ENCODE data around the gene EFHC2. TPM values are rescaled to one million over a fixed set of nuclear protein-coding genes. Genes with fewer than 3 reads are reported as not detected.

Gene EFHC2
- polyA plus RNA-seq, 1 of the 3 experiments (the other 2 are of a cell fraction): 0.03 TPM

GRCh38 chrX:44349561-44349960 lies 6.1 kb upstream of the EFHC2 start (continued):
- TF ChIP-seq USF2 (IDR thresholded peaks at IDR 0.05; ENCODE audit: borderline replicate concordance, low read depth, low read length): no peak
- TF ChIP-seq RFX5 (IDR thresholded peaks at IDR 0.05; ENCODE audit: low read length): no peak
- TF ChIP-seq REST (IDR thresholded peaks at IDR 0.05; ENCODE audit: low read depth, low read length): no peak

- Histone ChIP-seq H3K36me3 (replicated peaks in 1 of 2; ENCODE audit: control insufficient read depth in 1 of 2, insufficient read depth in 2 of 2, low read length in 1 of 2) (no peaks in the 10 kb centered on the region), H3K4me2 (no peak overlapping the region), H2AFZ (ENCODE audit: low read depth) (no peak overlapping the region), H3K9ac (no peak overlapping the region), H3K9me2 (no peaks in the 10 kb centered on the region), H3K9me3 (no peaks in the 10 kb centered on the region), H4K20me1 (ENCODE audit: insufficient read depth) (no peaks in the 10 kb centered on the region), H3F3A (replicated peaks; ENCODE audit: insufficient read depth) (no peaks in the 10 kb centered on the region), H3K27ac (ENCODE audit: low read depth in 2 of 2, low read length in 1 of 2) (no peak overlapping the region), H3K79me2 (ENCODE audit: insufficient read depth) (no peaks in the 10 kb centered on the region), H3K27me3 (ENCODE audit: insufficient read depth) (peaks cover 7% of the 10 kb centered on the region), H3K4me1 (ENCODE audit: control insufficient read depth in 1 of 2, insufficient read depth in 2 of 2, low read depth in 1 of 2, low read length in 1 of 2) (no peaks in the 10 kb centered on the region), H3K4me3 (ENCODE audit: low read depth in 2 of 2, low read length in 1 of 2) (no peak overlapping the region)
- ChIA-PET POLR2A (no interaction called here), CTCF (no interaction called here)
- TF ChIP-seq YY1 (IDR thresholded peaks at IDR 0.05; ENCODE audit: low read depth) (no peak), MEF2A (IDR thresholded peaks at IDR 0.05; ENCODE audit: borderline replicate concordance, low read depth) (no peak)
- WGBS (ENCODE audit: low lambda C conversion rate): 39% methylated on average over 7 of the region's 7 CpGs
- DNase-seq: no peak
Measured at GRCh38 chrX:44344687-44345086, 1.2 kb upstream of the EFHC2 start.

- WGBS (ENCODE audit: low lambda C conversion rate): 59% methylated on average over 16 of the region's 16 CpGs
- H3K9me3 ChIP-seq: no peaks in the 10 kb centered on the region
- DNase-seq: no peak
- H3K27me3 ChIP-seq (ENCODE audit: insufficient read depth): peaks cover 7% of the 10 kb centered on the region
- H3K79me2 ChIP-seq (ENCODE audit: insufficient read depth): no peaks in the 10 kb centered on the region
- H3K4me2 ChIP-seq: no peak overlapping the region
- no peak overlapping the region for H3K9ac ChIP-seq
- H2AFZ ChIP-seq (ENCODE audit: low read depth): no peak overlapping the region
- H4K20me1 ChIP-seq (ENCODE audit: insufficient read depth): no peaks in the 10 kb centered on the region
- no peaks in the 10 kb centered on the region for H3K4me1 ChIP-seq (ENCODE audit: control insufficient read depth in 1 of 2, insufficient read depth in 2 of 2, low read depth in 1 of 2, low read length in 1 of 2)
- no peaks in the 10 kb centered on the region for H3K36me3 ChIP-seq (replicated peaks in 1 of 2; ENCODE audit: control insufficient read depth in 1 of 2, insufficient read depth in 2 of 2, low read length in 1 of 2)
- no peak overlapping the region for H3K4me3 ChIP-seq (ENCODE audit: low read depth in 2 of 2, low read length in 1 of 2)
- ChIA-PET CTCF (no interaction called here), POLR2A (no interaction called here)
- no peak overlapping the region for H3K27ac ChIP-seq (ENCODE audit: low read depth in 2 of 2, low read length in 1 of 2)
- no peaks in the 10 kb centered on the region for H3K9me2 ChIP-seq
- H3F3A ChIP-seq (replicated peaks; ENCODE audit: insufficient read depth): no peaks in the 10 kb centered on the region
- TF ChIP-seq FOXJ3 (CRISPR knock-in tag; IDR thresholded peaks at IDR 0.05) (no peak), CTCF (IDR thresholded peaks at IDR 0.05) (no peak), MXI1 (IDR thresholded peaks at IDR 0.05; ENCODE audit: low read depth, low read length) (no peak), GABPA (IDR thresholded peaks at IDR 0.05; ENCODE audit: low read depth) (no peak), YY1 (IDR thresholded peaks at IDR 0.05; ENCODE audit: low read depth) (no peak), ZBTB33 (IDR thresholded peaks at IDR 0.05; ENCODE audit: borderline replicate concordance, low read depth) (no peak), RAD21 (IDR thresholded peaks at IDR 0.05; ENCODE audit: low read length) (no peak), ELF1 (IDR thresholded peaks at IDR 0.05) (no peak), EP300 (IDR thresholded peaks at IDR 0.05; ENCODE audit: borderline replicate concordance in 1 of 2, low read depth in 1 of 2, low read length in 1 of 2) (no peak), EZH2phosphoT487 (IDR thresholded peaks at IDR 0.05; ENCODE audit: borderline replicate concordance, low read depth) (no peak), GATA2 (CRISPR knock-in tag; IDR thresholded peaks at IDR 0.05) (no peak)
Measured at GRCh38 chrX:44344194-44344593, 722 bp upstream of the EFHC2 start.

Measured in SK-N-SH (cell line).